Fibroblast of mammary gland (primary cell): ENCODE data around the gene SLC6A11.

Source experiments
- DNase-seq: peaks from one replicate; pipeline ENCODE4 v3.0.0-alpha.2; 2010; ENCODE audit warnings: low read depth
- H3K4me3 ChIP-seq: 2 replicates; pipeline ENCODE4 v1.5.1; 2011; ENCODE audit warnings: low read depth, mild to moderate bottlenecking, low read length, moderate library complexity; ENCODE audit not compliant: control insufficient read depth
- TF ChIP-seq, protein P1 (sequence below): conservative IDR thresholded peaks from 2 replicates; pipeline ENCODE4 v1.5.1; 2011; ENCODE audit warnings: low read depth, low read length, inconsistent platforms; ENCODE audit not compliant: control insufficient read depth, insufficient read depth

Gene SLC6A11

DNA sequence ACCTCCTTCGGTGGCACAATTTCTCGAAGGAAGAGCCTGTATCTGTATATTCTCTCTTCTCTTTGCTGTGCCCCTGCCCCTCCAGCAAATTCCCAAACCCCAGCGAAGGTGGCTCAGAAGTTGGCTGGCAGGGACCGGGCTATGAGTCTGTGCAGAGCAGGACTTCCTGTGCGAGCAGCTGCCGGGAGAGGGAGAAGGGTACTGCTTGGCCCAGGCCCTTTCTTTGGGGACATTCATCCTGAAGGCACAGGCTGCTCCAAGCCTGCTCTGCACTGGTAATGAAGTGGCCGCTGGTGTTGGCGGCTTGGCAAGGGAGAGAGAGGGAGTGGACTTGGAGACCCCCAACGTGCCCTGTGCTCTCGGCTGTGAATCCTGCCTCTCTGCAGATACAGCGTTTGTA lies 1.5 kb downstream of the SLC6A11 start:
- TF ChIP-seq, protein P1, sequence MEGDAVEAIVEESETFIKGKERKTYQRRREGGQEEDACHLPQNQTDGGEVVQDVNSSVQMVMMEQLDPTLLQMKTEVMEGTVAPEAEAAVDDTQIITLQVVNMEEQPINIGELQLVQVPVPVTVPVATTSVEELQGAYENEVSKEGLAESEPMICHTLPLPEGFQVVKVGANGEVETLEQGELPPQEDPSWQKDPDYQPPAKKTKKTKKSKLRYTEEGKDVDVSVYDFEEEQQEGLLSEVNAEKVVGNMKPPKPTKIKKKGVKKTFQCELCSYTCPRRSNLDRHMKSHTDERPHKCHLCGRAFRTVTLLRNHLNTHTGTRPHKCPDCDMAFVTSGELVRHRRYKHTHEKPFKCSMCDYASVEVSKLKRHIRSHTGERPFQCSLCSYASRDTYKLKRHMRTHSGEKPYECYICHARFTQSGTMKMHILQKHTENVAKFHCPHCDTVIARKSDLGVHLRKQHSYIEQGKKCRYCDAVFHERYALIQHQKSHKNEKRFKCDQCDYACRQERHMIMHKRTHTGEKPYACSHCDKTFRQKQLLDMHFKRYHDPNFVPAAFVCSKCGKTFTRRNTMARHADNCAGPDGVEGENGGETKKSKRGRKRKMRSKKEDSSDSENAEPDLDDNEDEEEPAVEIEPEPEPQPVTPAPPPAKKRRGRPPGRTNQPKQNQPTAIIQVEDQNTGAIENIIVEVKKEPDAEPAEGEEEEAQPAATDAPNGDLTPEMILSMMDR, result no peak
- no peak overlapping the region for H3K4me3 ChIP-seq
- DNase-seq, result no peak

DNA sequence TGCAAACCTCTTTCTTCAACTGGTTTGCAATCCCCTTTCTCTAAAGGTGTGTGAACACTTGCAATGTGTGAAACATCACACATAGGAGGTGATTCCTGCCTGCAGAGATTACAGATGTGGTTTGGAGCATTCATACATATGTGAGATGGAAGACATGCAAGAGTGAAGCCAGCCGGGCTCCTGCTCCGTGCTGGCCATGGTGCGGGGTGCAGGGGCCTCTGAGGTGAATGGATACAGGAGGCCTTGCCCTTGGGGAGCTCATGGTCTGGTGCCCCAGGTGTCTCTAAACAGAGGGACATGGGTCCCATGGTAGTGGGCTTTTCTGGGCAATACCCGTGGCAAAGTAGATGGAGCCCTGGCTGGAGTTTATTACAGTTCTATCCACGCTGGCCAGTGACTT lies 6.0 kb downstream of the SLC6A11 start:
- DNase-seq, result no peak
- H3K4me3 ChIP-seq, result no peak overlapping the region
- TF ChIP-seq, protein P1, result no peak

DNA sequence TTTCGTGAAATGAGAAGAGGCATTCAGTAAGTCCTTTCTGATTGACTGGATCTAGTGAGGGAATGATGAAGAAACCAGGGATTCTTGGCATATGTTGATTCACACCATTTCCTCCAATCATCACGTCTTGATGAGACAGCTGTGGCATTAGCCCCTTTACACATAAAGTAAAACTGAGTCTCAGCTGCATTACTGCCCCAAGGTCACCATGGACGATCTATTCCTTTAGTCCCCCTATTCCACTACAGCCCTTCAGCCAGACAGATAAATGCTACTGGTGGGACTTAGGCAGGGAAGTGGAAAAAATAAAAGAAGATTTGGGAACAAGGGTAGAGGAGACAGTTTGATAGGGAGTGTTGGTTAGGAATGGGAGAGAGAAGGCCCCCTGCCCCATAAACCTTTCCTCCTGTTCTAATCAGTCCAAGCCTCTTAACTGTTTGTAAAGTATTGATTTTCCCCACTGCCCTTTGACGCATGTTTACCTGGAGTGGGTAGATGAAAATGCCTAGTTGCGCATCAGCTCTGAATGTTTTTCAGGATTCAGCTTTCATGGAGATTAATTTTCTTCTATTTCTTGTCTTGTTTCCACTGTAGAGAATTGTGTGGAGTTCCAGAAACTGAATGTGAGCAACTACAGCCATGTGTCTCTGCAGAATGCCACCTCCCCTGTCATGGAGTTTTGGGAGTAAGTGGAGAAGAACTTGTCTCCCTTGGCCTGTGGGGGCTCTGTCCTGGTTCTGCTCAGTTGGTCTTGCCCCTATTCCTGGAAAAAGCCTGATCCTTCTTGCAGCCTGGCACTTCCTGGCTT lies 6.9 kb downstream of the SLC6A11 start:
- TF ChIP-seq, protein P1, result no peak
- H3K4me3 ChIP-seq, result no peak overlapping the region
- DNase-seq, result no peak

DNA sequence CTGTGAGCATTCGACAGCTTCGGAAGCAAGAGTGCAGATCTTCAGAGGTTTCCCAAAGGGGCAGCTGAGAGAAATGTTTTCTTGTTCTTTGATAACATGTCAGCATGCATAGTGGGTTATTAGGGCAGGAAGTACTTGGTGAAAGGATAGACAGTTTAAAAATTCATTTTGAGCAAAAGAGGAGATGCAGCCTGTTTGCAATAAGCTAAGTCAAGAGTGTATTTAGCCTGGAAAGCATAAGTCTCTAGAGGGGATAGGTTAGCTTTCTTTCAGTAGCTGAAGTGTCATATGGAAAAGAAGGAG lies 7.4 kb downstream of the SLC6A11 start:
- H3K4me3 ChIP-seq, result no peak overlapping the region
- DNase-seq, result no peak
- TF ChIP-seq, protein P1, result no peak

DNA sequence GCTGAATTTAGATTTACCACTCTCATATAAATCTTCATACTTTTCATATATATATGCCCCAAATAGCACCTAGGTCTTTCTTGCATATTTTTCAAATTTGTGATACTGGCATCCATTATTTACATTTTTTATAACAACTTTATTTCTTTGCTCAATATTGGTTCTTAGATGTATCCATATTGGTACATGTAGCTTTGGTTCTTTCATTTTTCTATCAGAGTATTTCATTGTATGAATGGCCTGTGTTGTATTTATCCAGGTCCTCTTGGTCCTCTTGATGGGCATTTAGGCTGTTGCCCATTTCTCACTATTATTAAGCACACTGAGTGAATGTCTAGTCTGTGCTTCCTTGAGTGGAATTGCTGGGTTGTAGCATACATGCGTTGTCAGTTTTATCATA lies 8.4 kb downstream of the SLC6A11 start:
- no peak overlapping the region for H3K4me3 ChIP-seq
- DNase-seq, result no peak
- TF ChIP-seq, protein P1, result no peak

DNA sequence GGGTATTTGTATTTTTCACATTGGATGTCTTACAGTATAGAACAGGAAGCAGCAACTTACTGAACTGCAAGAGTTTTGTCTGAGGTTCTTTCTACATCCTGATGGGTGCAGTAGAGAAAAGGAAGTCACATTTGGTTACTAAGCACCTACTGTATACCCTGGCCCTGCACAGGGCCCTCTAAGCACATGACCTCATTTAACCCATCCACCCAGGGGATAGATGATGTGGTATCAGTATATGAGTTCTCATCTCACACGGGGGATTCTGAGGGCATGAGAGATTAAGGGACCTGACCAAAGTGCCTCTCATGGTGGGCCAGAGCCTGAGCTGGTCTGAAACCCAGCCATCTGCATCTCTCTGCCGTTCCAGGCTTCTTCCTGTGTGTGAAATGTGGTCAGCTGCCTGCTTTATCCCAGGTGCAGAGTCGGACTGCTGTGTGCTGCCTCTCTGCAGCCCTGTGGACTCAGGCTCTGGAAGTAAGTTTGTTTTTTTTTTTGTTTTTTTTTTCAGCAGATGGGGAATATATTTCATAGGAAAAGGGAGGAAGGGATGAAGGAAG lies 17.9 kb downstream of the SLC6A11 start:
- H3K4me3 ChIP-seq, result no peak overlapping the region
- DNase-seq, result no peak
- TF ChIP-seq, protein P1, result no peak

DNA sequence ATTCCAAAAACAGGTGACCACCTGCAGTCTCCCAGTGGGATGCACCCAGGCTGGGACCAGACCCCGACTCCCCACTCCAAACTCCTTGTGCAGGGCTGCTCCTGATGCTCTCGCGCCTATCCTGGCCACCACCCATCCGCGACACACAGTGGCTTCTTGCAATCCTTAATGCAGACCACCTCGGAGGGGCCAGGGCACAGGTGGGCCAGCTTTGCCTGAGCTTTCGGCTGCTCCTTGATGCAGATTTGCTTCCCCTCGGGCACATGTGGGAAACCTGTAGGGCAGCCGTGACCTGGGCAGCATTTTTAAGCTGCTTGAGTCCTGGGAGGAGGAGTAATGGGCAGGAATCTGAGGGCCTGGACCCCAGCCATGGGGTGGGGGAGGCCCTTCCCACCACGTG lies 18.9 kb downstream of the SLC6A11 start:
- H3K4me3 ChIP-seq, result no peak overlapping the region
- DNase-seq, result no peak
- TF ChIP-seq, protein P1, result no peak
